Measurements from ENCODE around the gene BPTF.

GRCh38 chr17:67834634-67835033, 9.3 kb downstream of the BPTF start:
- TF ChIP-seq INSM2 (tag by site-specific recombination; IDR thresholded peaks at IDR 0.05): no peak
- TF ChIP-seq ZNF155 (tag by site-specific recombination; IDR thresholded peaks at IDR 0.05): no peak
- no peak for TF ChIP-seq CTCF (tag by site-specific recombination; IDR thresholded peaks at IDR 0.05)
- TF ChIP-seq SP2 (tag by site-specific recombination; IDR thresholded peaks at IDR 0.05): no peak
- no peak for TF ChIP-seq ZNF140 (tag by site-specific recombination; IDR thresholded peaks at IDR 0.05)
- TF ChIP-seq ZNF184 (tag by site-specific recombination; IDR thresholded peaks at IDR 0.05): no peak
- TF ChIP-seq ZNF830 (tag by site-specific recombination; IDR thresholded peaks at IDR 0.05; ENCODE audit: low read depth): no peak
- TF ChIP-seq ZNF350 (tag by site-specific recombination; IDR thresholded peaks at IDR 0.05): no peak
- no peak for TF ChIP-seq ZNF530 (tag by site-specific recombination; IDR thresholded peaks at IDR 0.05; ENCODE audit: low read depth)
- TF ChIP-seq SETDB1 (IDR thresholded peaks at IDR 0.05; ENCODE audit: insufficient read length, low read length): no peak
- no peak for TF ChIP-seq ZNF146 (tag by site-specific recombination; IDR thresholded peaks at IDR 0.05)
